Endothelial cell of umbilical vein (primary cell): ENCODE results near the gene SNRPN. TPM values are rescaled to one million over a fixed set of nuclear protein-coding genes. Genes with fewer than 3 reads are reported as not detected.
"Not testable (repeated sequence)": the region's sequence is repeated elsewhere in the genome, so short reads cannot be mapped to it uniquely, and the experiment has no call there.

ENCODE experiments used
- BruUV-seq: library from RNA; stranded (reverse); fragments of 400-500 nt; replicated peaks from 2 replicates; lab custom pipeline; 2021; lab: Mats Ljungman, UMichigan
- CTCF ChIA-PET: fragments of 300-600, 350-600 bp; sonication (Branson Sonifier 250); formaldehyde crosslinking; loops from one replicate; lab custom pipeline; 2021; ENCODE audit warnings: antibody characterized with exemption, inconsistent platforms; lab: Charles Lee
- POLR2A ChIA-PET: fragments of 300-600, 350-600 bp; sonication (Branson Sonifier 250); formaldehyde crosslinking; loops from one replicate; lab custom pipeline; 2021; ENCODE audit warnings: antibody characterized with exemption, inconsistent platforms; lab: Charles Lee
- DNase-seq: peaks from one replicate; pipeline ENCODE4 v3.0.0-alpha.2; 2011; ENCODE audit warnings: low read depth, low spot score
- FAIRE-seq: peaks from 2 replicates; lab custom pipeline; 2011; peaks lifted over from hg19 to GRCh38; lab: Jason Lieb, UNC
- H2AFZ ChIP-seq: 2 replicates; pipeline ENCODE4 v1.6.0; 2012; ENCODE audit warnings: low read depth, low read length, control low read depth, inconsistent platforms
- H3K27ac ChIP-seq: 2 replicates; pipeline ENCODE4 v1.5.1; 2011; ENCODE audit warnings: low read depth, mild to moderate bottlenecking, control low read depth, low read length, moderate library complexity; ENCODE audit not compliant: insufficient read depth
- H3K27me3 ChIP-seq, 2 experiments: 2 replicates each; pipeline versions ENCODE4 v1.6.0 to v1.6.1; 2011; ENCODE audit warnings: low read length in 2 of 2, mixed read lengths in 1 of 2; ENCODE audit not compliant: control insufficient read depth in 2 of 2, insufficient read depth in 2 of 2
- H3K36me3 ChIP-seq, 2 experiments: 2 replicates in 1 of 2; 3 replicates in 1 of 2; pipeline ENCODE4 v1.5.1; 2011; ENCODE audit warnings: low read length in 2 of 2, mild to moderate bottlenecking in 1 of 2, moderate library complexity in 1 of 2; ENCODE audit not compliant: control insufficient read depth in 2 of 2, insufficient read depth in 2 of 2; ENCODE audit errors: extremely low read depth in 1 of 2
- H3K4me1 ChIP-seq: 3 replicates; pipeline ENCODE4 v1.5.1; 2011; ENCODE audit warnings: mild to moderate bottlenecking, low read length; ENCODE audit not compliant: control insufficient read depth, insufficient read depth; ENCODE audit errors: extremely low read depth
- H3K4me2 ChIP-seq: 2 replicates; pipeline ENCODE4 v1.6.1; 2011; ENCODE audit warnings: low read length, control low read depth, mixed read lengths; ENCODE audit not compliant: insufficient read depth
- H3K4me3 ChIP-seq, 3 experiments: fragments of 200-600 bp in 1 of 3; sonication (generic), shearing (Covaris generic) in 1 of 3; replicated peaks in 1 of 3; 2 replicates each; pipeline ENCODE4 v1.5.1; 2011 to 2016; ENCODE audit warnings: control low read depth in 3 of 3, low read length in 3 of 3, mild to moderate bottlenecking in 2 of 3, inconsistent platforms in 1 of 3, low read depth in 1 of 3, moderate library complexity in 1 of 3; ENCODE audit not compliant: insufficient read depth in 1 of 3
- H3K79me2 ChIP-seq: 2 replicates; pipeline ENCODE4 v1.6.0; 2012; ENCODE audit warnings: low read length, inconsistent platforms; ENCODE audit not compliant: control insufficient read depth, insufficient read depth
- H3K9ac ChIP-seq: replicated peaks from 2 replicates; pipeline ENCODE3; 2011; ENCODE audit warnings: low read length, control low read depth; ENCODE audit not compliant: insufficient read depth; ENCODE audit errors: extremely low read depth
- H3K9me1 ChIP-seq: replicated peaks from 3 replicates; pipeline ENCODE4 v1.6.0; 2011; ENCODE audit warnings: mild to moderate bottlenecking, low read length; ENCODE audit not compliant: control insufficient read depth, insufficient read depth; ENCODE audit errors: extremely low read depth
- H3K9me3 ChIP-seq: replicated peaks from 2 replicates; pipeline ENCODE4 v1.5.1; 2012; ENCODE audit warnings: low read length, inconsistent platforms; ENCODE audit not compliant: control insufficient read depth, insufficient read depth
- H4K20me1 ChIP-seq: replicated peaks from 2 replicates; pipeline ENCODE3; 2011; ENCODE audit warnings: mild to moderate bottlenecking, low read length; ENCODE audit not compliant: control insufficient read depth, insufficient read depth; ENCODE audit errors: extremely low read depth
- EZH2 ChIP-seq: IDR thresholded peaks from 2 replicates; pipeline ENCODE4 v1.6.1; 2012; ENCODE audit warnings: borderline replicate concordance, low read depth, mild to moderate bottlenecking, moderate library complexity, low read length, inconsistent platforms; ENCODE audit not compliant: severe bottlenecking
- FOS ChIP-seq: IDR thresholded peaks from 2 replicates; pipeline ENCODE4 v1.6.1; 2011; ENCODE audit warnings: mild to moderate bottlenecking, low read length, moderate library complexity, borderline replicate concordance; ENCODE audit not compliant: insufficient read depth
- POLR2A ChIP-seq: IDR thresholded peaks from 2 replicates; pipeline ENCODE4 v1.6.1; 2012; ENCODE audit warnings: low read depth, mild to moderate bottlenecking, control low read depth, low read length
- POLR2AphosphoS5 ChIP-seq: IDR thresholded peaks from 2 replicates; pipeline ENCODE4 v1.6.1; 2012; ENCODE audit warnings: low read depth, mild to moderate bottlenecking, control low read depth, low read length, moderate library complexity; ENCODE audit not compliant: insufficient read depth
- dilution Hi-C: fragments of 300-500 bp; cut with MboI; formaldehyde crosslinking; loops from one replicate; pipeline ENCODE4 v1.15.0; 2019; ENCODE audit warnings: low sequenced_read_pairs; ENCODE audit not compliant: extremely low pct_ligation_motif_present
- intact Hi-C: fragments of 100-400 bp; cut with micrococcal nuclease; formaldehyde crosslinking; loops from one replicate; pipeline ENCODE4 v1.10.0; 2022
- polyA plus RNA-seq, 4 experiments: library from polyadenylated mRNA; depleted of rRNA in 3 of 4; stranded (reverse) in 3 of 4; unstranded in 1 of 4; fragments of >200 nt; gene quantifications; 2 replicates each; pipeline versions ENCODE4 v1.2.1 to v1.2.3, GENCODE V29; 2011 to 2012; ENCODE audit warnings: missing spikeins in 1 of 4
- total RNA-seq: library from RNA; stranded (reverse); gene quantifications from 2 replicates; pipeline ENCODE4 v1.2.3, GENCODE V29; 2021

The SNRPN gene
- total and polyA plus RNA-seq, 2 donors (not counting 3 experiments of a cell fraction or from before 2014, with no cell fraction given), result 103 to 163 TPM

DNA sequence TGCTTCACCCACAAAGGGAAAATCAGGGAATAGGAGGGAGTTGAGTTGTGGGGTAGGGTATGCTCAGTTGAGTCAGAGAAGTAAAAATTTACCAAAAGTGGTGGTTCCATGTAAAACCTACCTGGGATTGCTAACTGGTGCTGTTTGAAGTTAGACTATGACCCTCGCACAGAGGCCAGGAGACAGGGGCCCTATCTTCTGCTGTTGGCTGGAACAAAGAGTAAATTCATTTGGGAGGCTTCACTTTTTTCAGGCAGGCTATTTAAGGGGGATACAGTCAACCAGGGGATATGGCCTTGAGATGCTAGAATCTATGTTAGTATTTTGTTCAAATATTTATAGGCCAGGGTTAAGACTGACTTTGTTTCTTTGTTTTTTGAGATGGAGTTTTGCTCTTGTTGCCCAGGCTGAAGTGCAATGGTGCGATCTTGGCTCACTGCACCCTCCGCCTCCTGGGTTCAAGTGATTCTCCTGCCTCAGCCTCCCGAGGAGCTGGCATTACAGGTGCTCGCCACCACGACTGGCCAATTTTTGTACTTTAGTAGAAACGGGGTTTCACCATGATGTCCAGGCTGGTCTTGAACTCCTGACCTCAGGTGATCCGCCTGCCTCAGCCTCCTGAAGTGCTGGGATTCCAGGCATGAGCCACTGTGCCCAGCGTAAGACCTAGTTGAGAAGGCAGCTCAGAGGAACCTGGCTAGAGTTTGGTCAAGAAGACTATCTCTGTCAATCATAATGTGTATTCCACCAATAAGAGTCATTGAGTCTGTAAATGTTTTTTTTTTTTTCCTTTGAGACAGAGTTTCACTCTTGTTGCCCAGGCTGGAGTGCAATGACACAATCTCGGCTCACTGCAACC, 22.7 kb upstream of the SNRPN start:
- CTCF ChIA-PET, H3K9me1 ChIP-seq, DNase-seq, FAIRE-seq, H3K27ac ChIP-seq, H3K9me3 ChIP-seq, intact Hi-C loops, H2AFZ ChIP-seq, BruUV-seq, H3K36me3 ChIP-seq, H4K20me1 ChIP-seq, H3K4me1 ChIP-seq, H3K27me3 ChIP-seq, H3K79me2 ChIP-seq, H3K4me3 ChIP-seq, H3K4me2 ChIP-seq, dilution Hi-C loops, POLR2A ChIA-PET, H3K9ac ChIP-seq: not testable (repeated sequence)

DNA sequence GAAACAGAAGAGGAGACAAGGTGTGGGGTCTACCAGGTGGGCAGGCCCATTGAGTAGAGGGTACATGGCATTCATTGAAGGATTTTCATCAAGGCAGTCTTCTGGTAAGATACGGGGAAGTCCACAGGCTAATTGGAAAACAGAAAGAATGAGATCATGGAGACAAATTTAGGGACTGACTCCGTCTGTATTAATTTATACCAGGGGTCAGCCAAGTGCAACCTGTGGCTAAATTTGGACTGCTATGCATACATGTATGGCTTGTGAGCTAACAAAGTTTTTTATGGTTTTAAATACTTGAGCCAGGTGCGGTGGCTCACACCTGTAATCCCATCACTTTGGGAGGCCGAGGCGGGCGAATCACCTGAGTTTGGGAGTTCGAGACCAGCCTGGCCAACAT, 21.1 kb upstream of the SNRPN start:
- H3K9me3 ChIP-seq, result no peaks in the 10 kb centered on the region
- H3K27me3 ChIP-seq, result no peaks in the 10 kb centered on the region
- CTCF ChIA-PET, result no interaction called here
- no peak overlapping the region for H3K9ac ChIP-seq
- dilution Hi-C loops, result no loop called here
- no peaks in the 10 kb centered on the region for H3K79me2 ChIP-seq
- no peak for DNase-seq
- H3K27ac ChIP-seq, result no peak overlapping the region
- intact Hi-C loops, result no loop called here
- H2AFZ ChIP-seq, result no peak overlapping the region
- H4K20me1 ChIP-seq, result no peaks in the 10 kb centered on the region
- no peak overlapping the region for H3K4me3 ChIP-seq
- no peak for FAIRE-seq
- TF ChIP-seq EZH2, result no peak
- no peak for TF ChIP-seq FOS
- no peak for TF ChIP-seq POLR2A
- no peak for TF ChIP-seq POLR2AphosphoS5
- H3K4me1 ChIP-seq, result no peaks in the 10 kb centered on the region
- H3K4me2 ChIP-seq, result no peak overlapping the region
- no peaks in the 10 kb centered on the region for H3K36me3 ChIP-seq
- POLR2A ChIA-PET, result no interaction called here
- no peaks in the 10 kb centered on the region for H3K9me1 ChIP-seq
- no TSS peak for BruUV-seq

DNA sequence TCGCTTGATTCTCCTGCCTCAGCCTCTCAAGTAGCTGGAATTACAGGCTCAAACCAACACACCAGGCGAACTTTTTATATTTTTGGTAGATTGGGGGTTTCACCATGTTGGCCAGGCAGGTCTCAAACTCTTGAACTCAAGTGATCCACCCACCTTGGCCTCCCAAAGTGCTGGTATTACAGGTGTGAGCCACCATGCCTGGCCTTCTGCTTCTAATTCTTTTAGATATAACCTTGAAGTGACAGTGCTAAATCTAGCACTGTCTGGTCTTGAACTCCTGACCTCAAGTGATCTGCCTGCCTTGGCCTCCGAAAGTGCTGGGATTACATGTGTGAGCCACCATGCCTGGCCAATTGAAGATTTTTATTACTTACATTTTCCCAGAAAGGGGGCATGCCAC, 16.6 kb upstream of the SNRPN start:
- H3K27me3 ChIP-seq, CTCF ChIA-PET, dilution Hi-C loops, H3K79me2 ChIP-seq, H3K4me1 ChIP-seq, H3K9ac ChIP-seq, H3K9me3 ChIP-seq, H4K20me1 ChIP-seq, POLR2A ChIA-PET, DNase-seq, H3K36me3 ChIP-seq, H3K4me2 ChIP-seq, BruUV-seq, H3K27ac ChIP-seq, FAIRE-seq, intact Hi-C loops, H3K9me1 ChIP-seq, H2AFZ ChIP-seq, H3K4me3 ChIP-seq: not testable (repeated sequence)
